ENCODE measurements around the gene PHLDA3.
"Not testable (repeated sequence)": the region's sequence is repeated elsewhere in the genome, so short reads cannot be mapped to it uniquely, and the experiment has no call there.

Gene PHLDA3

DNA sequence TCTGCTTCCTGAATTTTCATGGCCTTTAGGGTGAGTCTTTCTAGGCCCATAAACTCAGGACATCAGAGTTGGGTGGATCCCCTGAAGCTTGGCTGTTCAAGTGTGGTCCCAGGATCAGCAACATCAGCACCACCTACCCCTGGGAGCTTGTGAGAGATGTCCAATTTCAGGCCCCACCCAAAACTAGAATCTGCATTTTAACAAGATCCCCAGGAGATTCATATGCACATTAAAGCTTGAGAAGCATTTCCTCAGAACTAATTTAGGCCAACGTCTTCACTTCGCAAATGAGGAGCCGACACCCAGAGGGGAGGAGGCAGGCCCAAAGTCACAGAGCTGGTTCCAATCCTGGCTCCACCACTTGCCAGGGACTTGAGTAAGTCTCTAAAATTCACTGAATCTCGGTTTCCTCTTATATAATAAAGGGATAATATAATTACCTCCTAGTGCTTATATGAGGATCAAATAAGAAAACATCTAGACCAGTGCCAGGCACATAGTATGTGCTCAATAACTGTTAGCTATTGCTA, 10.3 kb upstream of the PHLDA3 start:
- H3K27ac ChIP-seq (ENCODE audit: low read depth, low read length) = peak overlapping the region; percentile 46
- H3K4me3 ChIP-seq (ENCODE audit: low read depth in 1 of 5, low read length in 5 of 5) = no peak overlapping the region
- peaks cover 6 to 30% (median 26%) of the 10 kb centered on the region in 5 donors for H3K4me1 ChIP-seq (ENCODE audit: control insufficient read depth in 5 of 5, insufficient read depth in 5 of 5, low read length in 5 of 5)
- H3K9ac ChIP-seq (ENCODE audit: low read length in 5 of 5) = no peak overlapping the region
- H3K9me3 ChIP-seq (ENCODE audit: control insufficient read depth in 5 of 5, low read length in 5 of 5) = no peaks in the 10 kb centered on the region
- peaks cover 0 to 15% (median 10%) of the 10 kb centered on the region in 5 donors for H3K36me3 ChIP-seq (ENCODE audit: control insufficient read depth in 5 of 5, insufficient read depth in 5 of 5, low read length in 5 of 5)
- H3K27me3 ChIP-seq (ENCODE audit: control insufficient read depth in 5 of 5, insufficient read depth in 4 of 5, low read length in 5 of 5) = no peaks in the 10 kb centered on the region

DNA sequence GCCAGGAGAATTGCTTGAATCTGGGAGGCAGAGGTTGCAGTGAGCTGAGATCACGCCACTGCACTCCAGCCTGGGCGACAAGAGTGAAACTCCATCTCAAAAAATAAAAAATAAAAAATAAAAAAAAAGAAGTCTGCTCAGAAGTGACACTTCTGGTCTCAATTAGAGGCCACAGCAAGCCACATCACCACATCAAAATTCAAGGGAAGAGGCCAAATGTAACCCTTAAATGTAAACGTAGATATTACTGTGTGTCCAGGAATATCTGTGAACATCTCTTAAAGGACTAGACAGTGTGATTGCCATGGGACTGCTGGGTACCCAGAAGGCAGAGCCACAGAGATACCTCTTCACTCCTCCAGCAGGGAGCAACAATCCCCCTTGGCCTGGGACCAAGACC, 9.7 kb upstream of the PHLDA3 start:
- H3K4me3 ChIP-seq (ENCODE audit: low read depth in 1 of 5, low read length in 5 of 5); H3K9ac ChIP-seq (ENCODE audit: low read length in 5 of 5); H3K36me3 ChIP-seq (ENCODE audit: control insufficient read depth in 5 of 5, insufficient read depth in 5 of 5, low read length in 5 of 5); H3K27ac ChIP-seq (ENCODE audit: low read depth, low read length); H3K27me3 ChIP-seq (ENCODE audit: control insufficient read depth in 5 of 5, insufficient read depth in 4 of 5, low read length in 5 of 5); H3K9me3 ChIP-seq (ENCODE audit: control insufficient read depth in 5 of 5, low read length in 5 of 5): not testable (repeated sequence)
- peaks cover 6 to 30% (median 26%) of the 10 kb centered on the region in 5 donors for H3K4me1 ChIP-seq (ENCODE audit: control insufficient read depth in 5 of 5, insufficient read depth in 5 of 5, low read length in 5 of 5)

DNA sequence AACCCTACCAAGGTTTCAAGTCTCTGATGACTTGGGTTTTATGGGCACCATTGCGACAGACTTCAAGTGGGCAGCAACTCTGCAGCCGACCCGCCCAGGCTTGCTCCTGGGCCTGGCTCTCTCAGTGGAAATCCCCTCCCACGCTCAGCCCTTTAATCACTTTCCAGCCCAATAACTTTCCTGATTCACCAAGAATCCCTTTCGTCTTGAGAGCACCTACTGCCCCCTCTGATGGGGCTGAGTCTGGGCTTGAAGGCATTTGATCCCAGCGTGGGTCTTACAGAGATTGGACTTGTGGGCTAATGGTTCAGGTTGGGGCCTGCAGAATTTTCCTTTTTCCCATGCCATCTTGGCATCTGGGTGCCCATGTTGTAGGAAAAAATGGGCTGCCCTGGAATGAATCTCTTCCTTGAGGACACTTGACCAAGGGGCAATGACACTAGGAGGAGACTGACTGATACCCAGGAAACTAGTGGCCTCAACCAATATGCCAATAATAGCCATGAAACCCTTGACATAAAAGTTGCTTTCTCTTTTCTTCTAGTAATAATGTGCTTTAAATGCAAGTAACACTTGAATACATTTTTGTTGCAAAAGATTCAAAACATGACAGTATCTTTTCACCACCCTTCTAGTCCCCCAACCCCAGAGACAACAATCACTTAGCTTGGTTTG, 7.8 kb upstream of the PHLDA3 start:
- Histone ChIP-seq H3K9ac (ENCODE audit: low read length in 5 of 5) (no peak overlapping the region), H3K27ac (ENCODE audit: low read depth, low read length) (no peak overlapping the region), H3K9me3 (ENCODE audit: control insufficient read depth in 5 of 5, low read length in 5 of 5) (no peaks in the 10 kb centered on the region), H3K27me3 (ENCODE audit: control insufficient read depth in 5 of 5, insufficient read depth in 4 of 5, low read length in 5 of 5) (no peaks in the 10 kb centered on the region), H3K4me3 (ENCODE audit: low read depth in 1 of 5, low read length in 5 of 5) (no peak overlapping the region), H3K36me3 (ENCODE audit: control insufficient read depth in 5 of 5, insufficient read depth in 5 of 5, low read length in 5 of 5) (no peaks in the 10 kb centered on the region), H3K4me1 (ENCODE audit: control insufficient read depth in 5 of 5, insufficient read depth in 5 of 5, low read length in 5 of 5) (peaks cover 6 to 25% (median 21%) of the 10 kb centered on the region in 5 donors)

GRCh38 chr1:201475915-201476669, 7.1 kb upstream of the PHLDA3 start:
- H3K9ac ChIP-seq (ENCODE audit: low read length in 5 of 5) = no peak overlapping the region
- H3K27ac ChIP-seq (ENCODE audit: low read depth, low read length) = no peak overlapping the region
- no peak overlapping the region for H3K4me3 ChIP-seq (ENCODE audit: low read depth in 1 of 5, low read length in 5 of 5)
- H3K36me3 ChIP-seq (ENCODE audit: control insufficient read depth in 5 of 5, insufficient read depth in 5 of 5, low read length in 5 of 5) = no peaks in the 10 kb centered on the region
- H3K9me3 ChIP-seq (ENCODE audit: control insufficient read depth in 5 of 5, low read length in 5 of 5) = no peaks in the 10 kb centered on the region
- peaks cover 3 to 25% (median 20%) of the 10 kb centered on the region in 5 donors for H3K4me1 ChIP-seq (ENCODE audit: control insufficient read depth in 5 of 5, insufficient read depth in 5 of 5, low read length in 5 of 5)
- no peaks in the 10 kb centered on the region for H3K27me3 ChIP-seq (ENCODE audit: control insufficient read depth in 5 of 5, insufficient read depth in 4 of 5, low read length in 5 of 5)

- Histone ChIP-seq H3K4me3 (ENCODE audit: low read depth in 1 of 5, low read length in 5 of 5) (no peak overlapping the region), H3K36me3 (ENCODE audit: control insufficient read depth in 5 of 5, insufficient read depth in 5 of 5, low read length in 5 of 5) (no peaks in the 10 kb centered on the region), H3K27ac (ENCODE audit: low read depth, low read length) (no peak overlapping the region), H3K27me3 (ENCODE audit: control insufficient read depth in 5 of 5, insufficient read depth in 4 of 5, low read length in 5 of 5) (no peaks in the 10 kb centered on the region), H3K9me3 (ENCODE audit: control insufficient read depth in 5 of 5, low read length in 5 of 5) (no peaks in the 10 kb centered on the region), H3K4me1 (ENCODE audit: control insufficient read depth in 5 of 5, insufficient read depth in 5 of 5, low read length in 5 of 5) (peaks cover 3 to 17% (median 12%) of the 10 kb centered on the region in 5 donors), H3K9ac (ENCODE audit: low read length in 5 of 5) (no peak overlapping the region)
Observed at GRCh38 chr1:201475130-201475529, 6.1 kb upstream of the PHLDA3 start.

GRCh38 chr1:201473296-201473695, 4.3 kb upstream of the PHLDA3 start:
- no peaks in the 10 kb centered on the region for H3K27me3 ChIP-seq (ENCODE audit: control insufficient read depth in 5 of 5, insufficient read depth in 4 of 5, low read length in 5 of 5)
- no peak overlapping the region for H3K9ac ChIP-seq (ENCODE audit: low read length in 5 of 5)
- H3K27ac ChIP-seq (ENCODE audit: low read depth, low read length) = no peak overlapping the region
- H3K4me3 ChIP-seq (ENCODE audit: low read depth in 1 of 5, low read length in 5 of 5) = no peak overlapping the region
- H3K9me3 ChIP-seq (ENCODE audit: control insufficient read depth in 5 of 5, low read length in 5 of 5) = no peaks in the 10 kb centered on the region
- peaks cover 2 to 24% (median 12%) of the 10 kb centered on the region in 5 donors for H3K4me1 ChIP-seq (ENCODE audit: control insufficient read depth in 5 of 5, insufficient read depth in 5 of 5, low read length in 5 of 5)
- no peaks in the 10 kb centered on the region for H3K36me3 ChIP-seq (ENCODE audit: control insufficient read depth in 5 of 5, insufficient read depth in 5 of 5, low read length in 5 of 5)

DNA sequence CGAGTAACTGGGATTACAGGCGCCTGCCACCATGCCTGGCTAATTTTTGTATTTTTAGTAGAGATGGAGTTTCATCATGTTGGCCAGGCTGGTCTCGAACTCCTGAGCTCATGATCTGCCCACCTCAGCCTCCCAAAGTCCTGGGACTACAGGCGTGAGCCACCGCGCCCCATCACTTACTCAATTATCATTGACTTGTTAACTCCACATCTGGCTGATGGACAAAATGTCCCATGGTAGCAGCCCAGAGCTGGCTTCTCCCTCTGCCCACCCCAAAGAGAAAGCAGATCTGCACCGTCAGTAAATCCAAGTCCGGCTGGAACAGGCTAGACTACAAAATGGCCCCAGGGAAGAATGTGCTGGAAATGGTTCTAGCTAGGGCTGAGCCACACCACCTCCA, 3.3 kb upstream of the PHLDA3 start:
- H3K27ac ChIP-seq (ENCODE audit: low read depth, low read length) = peak overlapping the region; percentile 46
- H3K27me3 ChIP-seq (ENCODE audit: control insufficient read depth in 5 of 5, insufficient read depth in 4 of 5, low read length in 5 of 5); H3K9ac ChIP-seq (ENCODE audit: low read length in 5 of 5); H3K36me3 ChIP-seq (ENCODE audit: control insufficient read depth in 5 of 5, insufficient read depth in 5 of 5, low read length in 5 of 5); H3K9me3 ChIP-seq (ENCODE audit: control insufficient read depth in 5 of 5, low read length in 5 of 5); H3K4me3 ChIP-seq (ENCODE audit: low read depth in 1 of 5, low read length in 5 of 5): not testable (repeated sequence)
- peaks cover 2 to 33% (median 21%) of the 10 kb centered on the region in 5 donors for H3K4me1 ChIP-seq (ENCODE audit: control insufficient read depth in 5 of 5, insufficient read depth in 5 of 5, low read length in 5 of 5)

DNA sequence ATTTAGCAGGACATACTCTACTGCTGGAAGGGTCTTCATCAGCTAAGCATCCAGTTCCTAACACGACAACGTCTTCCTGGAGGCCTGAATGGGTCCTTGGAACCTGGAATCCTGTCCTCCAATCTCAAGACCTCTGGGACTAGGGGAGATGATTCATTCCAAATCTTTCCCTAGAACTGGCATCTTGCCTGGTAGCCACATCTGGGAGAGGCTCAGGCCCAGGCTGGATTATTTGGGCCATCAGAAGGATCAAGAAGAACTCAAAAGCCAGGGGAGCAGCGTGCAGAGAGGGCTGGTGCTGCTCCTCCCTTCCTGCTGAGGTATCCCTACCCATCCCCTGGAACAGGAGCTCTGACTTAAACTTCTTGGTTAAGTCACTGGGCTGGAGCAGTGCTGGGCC, 2.8 kb upstream of the PHLDA3 start:
- no peaks in the 10 kb centered on the region for H3K27me3 ChIP-seq (ENCODE audit: control insufficient read depth in 5 of 5, insufficient read depth in 4 of 5, low read length in 5 of 5)
- no peak overlapping the region for H3K4me3 ChIP-seq (ENCODE audit: low read depth in 1 of 5, low read length in 5 of 5)
- H3K36me3 ChIP-seq (ENCODE audit: control insufficient read depth in 5 of 5, insufficient read depth in 5 of 5, low read length in 5 of 5) = no peaks in the 10 kb centered on the region
- peaks cover 2 to 39% (median 26%) of the 10 kb centered on the region in 5 donors for H3K4me1 ChIP-seq (ENCODE audit: control insufficient read depth in 5 of 5, insufficient read depth in 5 of 5, low read length in 5 of 5)
- H3K9me3 ChIP-seq (ENCODE audit: control insufficient read depth in 5 of 5, low read length in 5 of 5) = no peaks in the 10 kb centered on the region
- peak overlapping the region; percentile 46 for H3K27ac ChIP-seq (ENCODE audit: low read depth, low read length)
- H3K9ac ChIP-seq (ENCODE audit: low read length in 5 of 5) = no peak overlapping the region

DNA sequence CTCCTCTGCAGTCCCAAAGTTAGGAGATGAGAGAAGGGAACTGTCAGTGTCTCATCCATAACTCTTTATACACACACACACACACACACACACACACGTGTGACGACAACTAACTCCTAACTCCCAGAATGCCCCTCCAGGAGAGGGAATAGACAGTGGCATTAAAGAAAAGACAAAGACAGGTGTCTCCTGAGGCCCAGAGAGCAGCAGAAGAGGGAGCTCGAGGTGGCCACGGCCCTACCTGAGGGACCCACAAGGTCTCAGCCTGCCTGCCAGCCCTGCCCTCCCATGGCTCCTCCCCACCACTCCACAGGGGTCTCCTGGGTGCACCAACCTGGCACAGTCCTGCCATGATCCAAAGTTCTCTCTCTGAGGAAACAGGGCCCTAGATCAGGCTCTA, 1.6 kb upstream of the PHLDA3 start:
- peaks cover 2 to 51% (median 35%) of the 10 kb centered on the region in 5 donors for H3K4me1 ChIP-seq (ENCODE audit: control insufficient read depth in 5 of 5, insufficient read depth in 5 of 5, low read length in 5 of 5)
- no peak overlapping the region for H3K27ac ChIP-seq (ENCODE audit: low read depth, low read length)
- H3K9me3 ChIP-seq (ENCODE audit: control insufficient read depth in 5 of 5, low read length in 5 of 5) = no peaks in the 10 kb centered on the region
- peaks cover 0 to 7% (median 6%) of the 10 kb centered on the region in 5 donors for H3K36me3 ChIP-seq (ENCODE audit: control insufficient read depth in 5 of 5, insufficient read depth in 5 of 5, low read length in 5 of 5)
- no peak overlapping the region for H3K9ac ChIP-seq (ENCODE audit: low read length in 5 of 5)
- H3K27me3 ChIP-seq (ENCODE audit: control insufficient read depth in 5 of 5, insufficient read depth in 4 of 5, low read length in 5 of 5) = no peaks in the 10 kb centered on the region
- no peak overlapping the region for H3K4me3 ChIP-seq (ENCODE audit: low read depth in 1 of 5, low read length in 5 of 5)

- H3K27ac ChIP-seq (ENCODE audit: low read depth, low read length) = peak overlapping the region; percentile 96
- no peaks in the 10 kb centered on the region for H3K27me3 ChIP-seq (ENCODE audit: control insufficient read depth in 5 of 5, insufficient read depth in 4 of 5, low read length in 5 of 5)
- peaks cover 0 to 16% (median 14%) of the 10 kb centered on the region in 5 donors for H3K36me3 ChIP-seq (ENCODE audit: control insufficient read depth in 5 of 5, insufficient read depth in 5 of 5, low read length in 5 of 5)
- peaks cover 2 to 60% (median 44%) of the 10 kb centered on the region in 5 donors for H3K4me1 ChIP-seq (ENCODE audit: control insufficient read depth in 5 of 5, insufficient read depth in 5 of 5, low read length in 5 of 5)
- H3K4me3 ChIP-seq (ENCODE audit: low read depth in 1 of 5, low read length in 5 of 5) = peak overlapping the region; percentile 59 to 92 (median 88)
- no peaks in the 10 kb centered on the region for H3K9me3 ChIP-seq (ENCODE audit: control insufficient read depth in 5 of 5, low read length in 5 of 5)
- peak overlapping the region in 3 of 5 donors; percentile 15 to 80 (median 33) for H3K9ac ChIP-seq (ENCODE audit: low read length in 5 of 5)
Observed at GRCh38 chr1:201469645-201470074, 672 bp upstream of the PHLDA3 start.
